A549 (cell line): ENCODE results near the gene KPNA3. TPM values are rescaled to one million over a fixed set of nuclear protein-coding genes. Genes with fewer than 3 reads are reported as not detected.
A peak's percentile ranks its signal among the peaks of the same experiment; 100 is the strongest.

Experiments used
- ATAC-seq, 2 experiments: fragments of 200-7000 bp in 1 of 2; fragments of >200 bp in 1 of 2; cut with Nextera tagmentation in 1 of 2; cut with Tn5 transposase in 1 of 2; 3 replicates each; pipeline versions ENCODE4 v1.8.0 to v1.9.1; 2018 to 2020; ENCODE audit warnings: mild to moderate bottlenecking in 1 of 2, moderate library complexity in 1 of 2
- CTCF ChIA-PET: fragments of 300-600 bp; sonication (Branson Sonifier 250); formaldehyde crosslinking; extraction: SDS; loops from one replicate; lab custom pipeline; 2021; ENCODE audit warnings: antibody characterized with exemption, inconsistent platforms; lab: Yijun Ruan, JAX
- POLR2A ChIA-PET: fragments of 350-600 bp; formaldehyde crosslinking; extraction: SDS; loops from one replicate; lab custom pipeline; 2021; ENCODE audit warnings: antibody characterized with exemption, inconsistent platforms; lab: Yijun Ruan, JAX
- DNase-seq, 2 experiments: peaks; one replicate each; pipeline versions ENCODE4 v3.0.0 to v3.0.0-alpha.2; 2011 to 2016; ENCODE audit warnings: low read depth in 1 of 2, low spot score in 1 of 2
- FAIRE-seq: peaks from 2 replicates; lab custom pipeline; 2011; peaks lifted over from hg19 to GRCh38; lab: Jason Lieb, UNC
- H3K27ac ChIP-seq, 2 experiments: fragments of >200 bp; sonication (Bioruptor Twin); formaldehyde crosslinking; 3 replicates each; pipeline ENCODE4 v1.5.1; 2016 to 2017
- H3K4me1 ChIP-seq: fragments of >200 bp; sonication (Bioruptor Twin); formaldehyde crosslinking; 3 replicates; pipeline ENCODE4 v1.6.1; 2016
- H3K4me2 ChIP-seq: fragments of >200 bp; sonication (Bioruptor Twin); formaldehyde crosslinking; 3 replicates; pipeline ENCODE4 v1.6.1; 2016
- H3K4me3 ChIP-seq: fragments of >200 bp; sonication (Bioruptor Twin); formaldehyde crosslinking; 3 replicates; pipeline ENCODE4 v1.5.1; 2016
- H3K9me3 ChIP-seq: fragments of >200 bp; sonication (Bioruptor Twin); formaldehyde crosslinking; 3 replicates; pipeline ENCODE4 v1.6.1; 2016
- ATOH8 ChIP-seq: fragments of 250-450 bp; sonication (Bioruptor Pico); IDR thresholded peaks from 2 replicates; pipeline ENCODE4 v1.5.0; 2020; ENCODE audit warnings: low read depth, mild to moderate bottlenecking, moderate library complexity
- BCL3 ChIP-seq: fragments of >200 bp; sonication (Bioruptor Twin); formaldehyde crosslinking; IDR thresholded peaks from 3 replicates; pipeline ENCODE4 v1.6.1; 2016
- CBX2 ChIP-seq: fragments of 200-600 bp; sonication (generic); IDR thresholded peaks from 2 replicates; pipeline ENCODE4 v1.6.1; 2016; ENCODE audit warnings: low read depth, mild to moderate bottlenecking, borderline replicate concordance
- CBX8 ChIP-seq: fragments of 200-600 bp; sonication (generic); IDR thresholded peaks from 2 replicates; pipeline ENCODE4 v1.6.1; 2016
- CEBPB ChIP-seq, 2 experiments: fragments of >200 bp in 1 of 2; sonication (Bioruptor Twin) in 1 of 2; formaldehyde crosslinking in 1 of 2; IDR thresholded peaks; 2 replicates each; pipeline ENCODE4 v1.6.1; 2012 to 2016
- CHD2 ChIP-seq: fragments of 150-350 bp; IDR thresholded peaks from 2 replicates; pipeline ENCODE4 v1.6.1; 2014; ENCODE audit warnings: low read length; ENCODE audit not compliant: partially characterized antibody
- E2F6 ChIP-seq: IDR thresholded peaks from 2 replicates; pipeline ENCODE4 v1.6.1; 2012; ENCODE audit warnings: low read depth, borderline replicate concordance
- EHF ChIP-seq: fragments of 250-450 bp; sonication (Bioruptor Pico); IDR thresholded peaks from 2 replicates; pipeline ENCODE4 v1.5.0; 2020; ENCODE audit warnings: mild to moderate bottlenecking
- EP300 ChIP-seq, 2 experiments: fragments of >200 bp; sonication (Bioruptor Twin); formaldehyde crosslinking; IDR thresholded peaks; 2 replicates in 1 of 2; 3 replicates in 1 of 2; pipeline ENCODE4 v1.6.1; 2016 to 2017
- FOSB ChIP-seq: fragments of 250-450 bp; sonication (Bioruptor Pico); IDR thresholded peaks from 2 replicates; pipeline ENCODE4 v1.5.0; 2020; ENCODE audit warnings: mild to moderate bottlenecking, moderate library complexity
- HEYL ChIP-seq: fragments of 250-450 bp; sonication (Bioruptor Pico); IDR thresholded peaks from 2 replicates; pipeline ENCODE4 v1.8.0; 2021; ENCODE audit warnings: mild to moderate bottlenecking, moderate library complexity
- HOXB13 ChIP-seq: fragments of 250-450 bp; sonication (Bioruptor Pico); IDR thresholded peaks from 2 replicates; pipeline ENCODE4 v1.5.0; 2020; ENCODE audit warnings: low read depth, mild to moderate bottlenecking, moderate library complexity
- HOXB5 ChIP-seq: fragments of 250-450 bp; sonication (Bioruptor Pico); IDR thresholded peaks from 2 replicates; pipeline ENCODE4 v1.5.0; 2020; ENCODE audit warnings: mild to moderate bottlenecking, moderate library complexity
- JUN ChIP-seq, 2 experiments: fragments of >200 bp; sonication (Bioruptor Twin); formaldehyde crosslinking; IDR thresholded peaks; 2 replicates in 1 of 2; 3 replicates in 1 of 2; pipeline ENCODE4 v1.6.1; 2016 to 2017
- JUNB ChIP-seq: fragments of >200 bp; sonication (Bioruptor Twin); formaldehyde crosslinking; IDR thresholded peaks from 2 replicates; pipeline ENCODE4 v1.6.1; 2016
- MAFK ChIP-seq: fragments of 450-650 bp; IDR thresholded peaks from 2 replicates; pipeline ENCODE4 v1.6.1; 2014; ENCODE audit not compliant: partially characterized antibody
- MAZ ChIP-seq: fragments of 150-350 bp; IDR thresholded peaks from 2 replicates; pipeline ENCODE4 v1.6.1; 2014; ENCODE audit warnings: antibody characterized with exemption, low read depth, low read length, borderline replicate concordance
- MYC ChIP-seq: IDR thresholded peaks from 2 replicates; pipeline ENCODE4 v1.6.1; 2012; ENCODE audit warnings: mild to moderate bottlenecking, inconsistent platforms, low read length, improper control_type of control experiment, borderline replicate concordance
- PHF8 ChIP-seq: fragments of 200-600 bp; sonication (generic); IDR thresholded peaks from 2 replicates; pipeline ENCODE4 v1.6.1; 2016; ENCODE audit warnings: low read depth, mild to moderate bottlenecking, antibody characterized with exemption, moderate library complexity, borderline replicate concordance
- POLR2A ChIP-seq: IDR thresholded peaks from 2 replicates; pipeline ENCODE4 v1.6.1; 2012; ENCODE audit warnings: mild to moderate bottlenecking, low read length
- POLR2AphosphoS2 ChIP-seq: conservative IDR thresholded peaks from 2 replicates; pipeline ENCODE4 v1.6.1; 2012; ENCODE audit warnings: low read length, improper control_type of control experiment, inconsistent platforms
- RAD21 ChIP-seq, 2 experiments: fragments of >200 bp in 1 of 2; sonication (Bioruptor Twin) in 1 of 2; formaldehyde crosslinking in 1 of 2; IDR thresholded peaks in 1 of 2; conservative IDR thresholded peaks in 1 of 2; 2 replicates in 1 of 2; 3 replicates in 1 of 2; pipeline ENCODE4 v1.6.1; 2012 to 2018; ENCODE audit warnings: inconsistent platforms in 1 of 2
- RARB ChIP-seq: fragments of 250-450 bp; sonication (Bioruptor Pico); IDR thresholded peaks from 2 replicates; pipeline ENCODE4 v1.8.0; 2021; ENCODE audit warnings: mild to moderate bottlenecking, moderate library complexity
- RCOR1 ChIP-seq: fragments of 150-350 bp; IDR thresholded peaks from 2 replicates; pipeline ENCODE4 v1.6.1; 2014; ENCODE audit warnings: antibody characterized with exemption, low read length, low read depth
- SMC3 ChIP-seq: fragments of >200 bp; sonication (Bioruptor Twin); formaldehyde crosslinking; IDR thresholded peaks from 3 replicates; pipeline ENCODE4 v1.6.1; 2018; ENCODE audit warnings: inconsistent platforms
- SREBF2 ChIP-seq: fragments of 450-650 bp; IDR thresholded peaks from 2 replicates; pipeline ENCODE4 v1.6.1; 2014; ENCODE audit warnings: mild to moderate bottlenecking, moderate library complexity
- TFCP2L1 ChIP-seq: fragments of 250-450 bp; sonication (Bioruptor Pico); IDR thresholded peaks from 2 replicates; pipeline ENCODE4 v1.5.0; 2021; ENCODE audit warnings: mild to moderate bottlenecking
- TP53 ChIP-seq: fragments of 250-450 bp; sonication (Bioruptor Pico); IDR thresholded peaks from 2 replicates; pipeline ENCODE4 v1.5.0; 2021; ENCODE audit warnings: mild to moderate bottlenecking, moderate library complexity
- ZC3H11A ChIP-seq: fragments of 450-650 bp; IDR thresholded peaks from 2 replicates; pipeline ENCODE4 v1.6.1; 2014; ENCODE audit warnings: antibody characterized with exemption, mild to moderate bottlenecking
- ZNF302 ChIP-seq: fragments of 250-450 bp; sonication (Bioruptor Pico); IDR thresholded peaks from 2 replicates; pipeline ENCODE4 v1.9.0; 2021; ENCODE audit warnings: inconsistent platforms, mild to moderate bottlenecking, moderate library complexity
- WGBS: methylation state at CpG from one replicate; pipeline ENCODE4 v1.1.6; 2017; ENCODE audit errors: missing lambda C conversion rate; 5-methylcytosine and 5-hydroxymethylcytosine counted together
- polyA plus RNA-seq, 4 experiments: library from polyadenylated mRNA; depleted of rRNA in 3 of 4; stranded (reverse); fragments of >200 nt; fragmentation: RNase III in 1 of 4; extraction: RNeasy Plus Mini Kit Qiagen cat#74134 plus additional on column Dnase treatment in 1 of 4; gene quantifications; 2 replicates in 3 of 4; 3 replicates in 1 of 4; pipeline ENCODE4 v1.2.3, GENCODE V29; 2011 to 2017
- TF ChIP-seq, protein P1 (sequence below): IDR thresholded peaks from 2 replicates; pipeline ENCODE4 v1.6.1; 2012

KPNA3 gene
- polyA plus RNA-seq, 2 of the 4 experiments (the other 2 are of a cell fraction), result 28.5 to 29.3 TPM

GRCh38 chr13:49693191-49693733 is 99.2 kb downstream of the KPNA3 start:
- ATAC-seq, result no peak
- POLR2A ChIA-PET, result interaction anchor here (0.6 kb wide), 1 partner anchor 99 kb away, joined by 6 read pairs; the partner anchor contains the start of gene KPNA3
- WGBS, result 69% methylated on average over 4 of the region's 4 CpGs

GRCh38 chr13:49690995-49691784 is 101.3 kb downstream of the KPNA3 start, which contains the start of gene EBPL:
EBPL (minus strand) TSS chr13:49691486; CDS start chr13:49691424, 62 bp downstream.
- TF ChIP-seq TFCP2L1 (CRISPR knock-in tag) (no peak), CBX2 (no peak), BCL3 (0 out of 3 replicates have a peak, but pooled peaks have one; percentile 27), FOSB (CRISPR knock-in tag) (no peak), ZNF302 (CRISPR knock-in tag) (no peak), RAD21 (conservative IDR thresholded peaks at IDR 0.05 in 1 of 2, IDR thresholded peaks at IDR 0.05 in 1 of 2) (no peak), TP53 (CRISPR knock-in tag) (no peak), RARB (no peak), CBX8 (no peak), CHD2 (no peak), MYC (0 out of 2 replicates have a peak, but pooled peaks have one; percentile 58), CEBPB (IDR thresholded peaks at IDR 0.05) (peak; percentile 71 to 92; a peak in 3 of 4 replicates), EP300 (IDR thresholded peaks at IDR 0.05) (no peak), JUNB (no peak), EHF (CRISPR knock-in tag) (no peak), PHF8 (no peak), SMC3 (no peak), HOXB13 (no peak), HEYL (CRISPR knock-in tag) (no peak), MAZ (no peak), POLR2AphosphoS2 (0 out of 2 replicates have a peak, but pooled peaks have one; percentile 54), MAFK (peak; percentile 14), JUN (IDR thresholded peaks at IDR 0.05) (peak in 1 of 2 experiments; percentile 31; a peak in 1 of 5 replicates), HOXB5 (CRISPR knock-in tag) (peak; percentile 28; the same call in 1 of the 2 replicates), ZC3H11A (no peak), SREBF2 (no peak), POLR2A (peak; percentile 70), RCOR1 (no peak), E2F6 (peak; percentile 83)
- TF ChIP-seq, protein P1, sequence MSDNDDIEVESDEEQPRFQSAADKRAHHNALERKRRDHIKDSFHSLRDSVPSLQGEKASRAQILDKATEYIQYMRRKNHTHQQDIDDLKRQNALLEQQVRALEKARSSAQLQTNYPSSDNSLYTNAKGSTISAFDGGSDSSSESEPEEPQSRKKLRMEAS, result peak; percentile 89
- TF ChIP-seq, all 56 proteins: peak for 10
- peak within 1 kb of the TSS; percentile 93 for H3K4me2 ChIP-seq
- 3% methylated on average over 30 of the region's 67 CpGs for WGBS
- ChIA-PET POLR2A (interaction anchor here (0.7 to 1.4 kb wide), 8 partner anchors 13 to 391 kb away, joined by 3 to 9 read pairs (median 4); partner anchors contain the start of genes KPNA3, SPRYD7 and TRIM13), CTCF (interaction anchor here (1.0 kb wide), 1 partner anchor 20 kb away, joined by 3 read pairs; no protein-coding TSS in a partner anchor)
- peaks cover 16% of the 10 kb centered on the region; the same call in 2 of the 3 replicates for H3K4me1 ChIP-seq
- no peaks in the 10 kb centered on the region for H3K9me3 ChIP-seq
- peak; percentile 97 for ATAC-seq
- DNase-seq, result peak; percentile 77 to 87
- FAIRE-seq, result no peak
- H3K4me3 ChIP-seq, result peak within 1 kb of the TSS; percentile 74
- H3K27ac ChIP-seq, result peak within 1 kb of the TSS; percentile 89 to 99

More at GRCh38 chr13:49693191-49693733, 99.2 kb downstream of the KPNA3 start:
- no peak overlapping the region for H3K4me3 ChIP-seq
- H3K4me2 ChIP-seq, result no peak overlapping the region
- H3K27ac ChIP-seq, result no peak overlapping the region
- CTCF ChIA-PET, result no interaction called here
- peaks cover 16% of the 10 kb centered on the region; the same call in 2 of the 3 replicates for H3K4me1 ChIP-seq
- DNase-seq (peak in 1 of 2 experiments; percentile 4), FAIRE-seq (no peak)
- H3K9me3 ChIP-seq, result no peaks in the 10 kb centered on the region
- TF ChIP-seq HEYL (CRISPR knock-in tag) (no peak), ATOH8 (no peak)
